Adrenal gland (tissue), 12 donors: ENCODE results near the gene TUBB4B. TPM values are rescaled to one million over a fixed set of nuclear protein-coding genes. Genes with fewer than 3 reads are reported as not detected.

ENCODE experiments used
- DNase-seq, 7 donors: peaks; one replicate each; pipeline ENCODE4 v3.0.0-alpha.2; 2019 to 2020
- H3K27ac ChIP-seq, 5 donors: fragments of 200-600 bp; sonication (generic) in 4 of 5; 1 replicate in 3 of 5; 2 replicates in 2 of 5; pipeline versions ENCODE4 v1.5.1 to v1.8.0; 2016 to 2020; ENCODE audit warnings: mild to moderate bottlenecking in 1 of 5
- H3K27me3 ChIP-seq: fragments of 200-600 bp; 2 replicates; pipeline ENCODE4 v1.8.0; 2021
- H3K36me3 ChIP-seq, 2 donors: fragments of 200-600 bp; replicated peaks in 1 of 2; 1 replicate in 1 of 2; 2 replicates in 1 of 2; pipeline versions ENCODE4 v1.5.1 to v1.8.0; 2018 to 2022
- H3K4me1 ChIP-seq, 2 donors: fragments of 200-600 bp; replicated peaks in 1 of 2; 1 replicate in 1 of 2; 2 replicates in 1 of 2; pipeline versions ENCODE4 v1.5.1 to v1.8.0; 2018 to 2021
- H3K4me3 ChIP-seq, 4 donors: fragments of 200-600 bp; sonication (generic) in 3 of 4; one replicate each; pipeline ENCODE4 v1.5.1; 2016 to 2018
- H3K9me3 ChIP-seq, 3 donors: fragments of 200-600 bp; sonication (generic) in 1 of 3; replicated peaks in 1 of 3; 1 replicate in 2 of 3; 2 replicates in 1 of 3; pipeline versions ENCODE4 v1.5.1 to v1.8.0; 2016 to 2021
- CTCF ChIP-seq, 6 experiments: fragments of 450-650 bp in 4 of 6; fragments of 200-600 bp in 2 of 6; sonication (generic) in 1 of 6; IDR thresholded peaks; 1 replicate in 5 of 6; 2 replicates in 1 of 6; pipeline versions ENCODE4 v1.5.1 to v1.8.0; 2016 to 2021; ENCODE audit warnings: antibody characterized with exemption in 6 of 6, mild to moderate bottlenecking in 2 of 6, moderate library complexity in 1 of 6
- POLR2A ChIP-seq, 2 donors: fragments of 450-650 bp; IDR thresholded peaks; one replicate each; pipeline ENCODE4 v1.6.1; 2017; ENCODE audit warnings: antibody characterized with exemption in 2 of 2, mild to moderate bottlenecking in 2 of 2, moderate library complexity in 1 of 2
- WGBS, 4 donors: extraction: QIAGEN DNeasy Blood & Tissue Kit in 2 of 4; methylation state at CpG; one replicate each; pipeline versions ENCODE4 v1.1.5 to v1.1.7; 2013 to 2017; 5-methylcytosine and 5-hydroxymethylcytosine counted together
- intact Hi-C, 2 donors: fragments of 100-400 bp; cut with DNase I; formaldehyde crosslinking; loops; one replicate each; pipeline versions ENCODE4 v1.14.1 to v1.15.0; 2022 to 2023
- polyA plus RNA-seq, 3 donors: library from polyadenylated mRNA; stranded (reverse); fragments of 200-250 nt in 2 of 3; fragments of 350-450 nt in 1 of 3; fragmentation: Illumina TruSeq in 1 of 3; extraction: RNeasy Lipid Tissue Mini Kit (QIAGEN cat#74804) in 1 of 3; gene quantifications; one replicate each; pipeline ENCODE4 v1.2.3, GENCODE V29; 2013 to 2014
- total RNA-seq, 9 donors: library from RNA; depleted of rRNA in 4 of 9; stranded (reverse); fragments of >200 nt in 4 of 9; fragments of 120-200 nt in 1 of 9; fragmentation: NEBNext Ultra II Directional in 1 of 9; extraction: Animal tissue kit (Norgen Biotek cat#: 25700) in 1 of 9; gene quantifications; one replicate each; pipeline versions ENCODE4 v1.1.0 to v1.2.4, GENCODE V29; 2013 to 2023
- donor health status: healthy with polysubstance abuse.
- donor health status: Bipolar disorder and iron deficiency.
- donor health status: DM: yes; HTN: yes; CAD: no.
- donor health status: DM: no; HTN: no; CAD: no.
- donor health status: DM: no; HTN: no; CAD: no.
- donor health status: DM: yes; HTN: yes; CAD: no.

Gene TUBB4B
- total and polyA plus RNA-seq, 12 donors = 69.9 to 362 (median 151) TPM

DNA sequence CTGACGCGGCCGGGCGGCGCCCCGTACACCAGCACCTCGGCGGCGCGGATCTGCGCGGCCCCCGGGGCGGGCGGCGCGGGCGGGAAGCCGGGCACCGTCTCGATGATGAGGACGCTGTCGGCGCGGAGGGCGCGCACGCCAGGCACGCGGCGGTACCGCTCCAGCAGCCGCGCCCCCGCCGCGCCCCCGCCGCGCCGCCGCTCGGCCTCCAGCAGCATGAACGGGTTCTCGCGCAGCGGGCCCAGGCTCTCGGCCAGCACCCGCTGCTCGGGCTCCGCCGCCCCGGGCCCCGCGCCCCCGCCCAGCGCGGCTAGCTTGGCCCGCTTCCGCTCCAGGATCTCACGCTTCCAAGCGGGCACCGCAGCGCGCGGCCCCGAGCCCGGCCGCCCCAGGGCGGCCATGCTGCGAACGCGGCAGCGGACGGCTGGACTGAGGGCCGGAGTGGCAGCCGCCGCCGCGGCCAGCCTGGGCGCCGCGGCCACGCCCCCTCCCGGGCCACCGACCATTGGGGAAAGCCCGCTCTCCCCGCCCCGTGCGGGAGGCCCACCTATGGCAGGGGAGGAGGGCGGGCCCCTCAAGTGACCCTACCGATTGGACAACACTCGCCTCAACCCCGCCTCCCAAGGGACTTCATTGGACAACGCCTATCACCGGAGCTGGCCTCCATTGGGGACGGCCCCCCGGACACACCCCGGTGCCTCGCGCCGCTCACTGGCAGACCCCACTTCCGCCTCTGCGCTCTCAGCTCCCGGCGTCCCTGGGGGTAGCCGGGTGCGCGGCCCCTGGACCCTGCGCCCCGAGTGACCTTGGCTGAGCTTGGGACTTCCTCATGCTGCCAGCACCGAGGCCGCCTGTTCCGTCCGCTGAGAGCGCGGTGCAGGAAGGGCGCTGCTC, 40.5 kb upstream of the TUBB4B start, which contains the start of gene TPRN:
TPRN (minus strand) TSS at position 431 of the 894 bp plus-strand sequence; CDS start at position 401, 30 bp downstream.
- intact Hi-C loops = no loop called here
- Histone ChIP-seq H3K4me1 (peaks cover 15 to 59% of the 10 kb centered on the region in 2 donors), H3K27ac (peak within 1 kb of the TSS in 4 of 5 donors; percentile 52 to 90 (median 70)), H3K4me3 (peak within 1 kb of the TSS in 3 of 4 donors; percentile 27 to 91 (median 59)), H3K27me3 (no peaks in the 10 kb centered on the region), H3K9me3 (no peaks in the 10 kb centered on the region), H3K36me3 (no peaks in the 10 kb centered on the region)
- TF ChIP-seq CTCF (IDR thresholded peaks at IDR 0.05) (peak in 1 of 6 experiments; percentile 14), POLR2A (IDR thresholded peaks at IDR 0.05) (peak; percentile 92 to 93)
- DNase-seq = peak; percentile 99 to 100 (median 100)
- WGBS, 4 donors = 0 to 13% (median 1%) methylated on average over 3 to 118 of the region's 118 CpGs

DNA sequence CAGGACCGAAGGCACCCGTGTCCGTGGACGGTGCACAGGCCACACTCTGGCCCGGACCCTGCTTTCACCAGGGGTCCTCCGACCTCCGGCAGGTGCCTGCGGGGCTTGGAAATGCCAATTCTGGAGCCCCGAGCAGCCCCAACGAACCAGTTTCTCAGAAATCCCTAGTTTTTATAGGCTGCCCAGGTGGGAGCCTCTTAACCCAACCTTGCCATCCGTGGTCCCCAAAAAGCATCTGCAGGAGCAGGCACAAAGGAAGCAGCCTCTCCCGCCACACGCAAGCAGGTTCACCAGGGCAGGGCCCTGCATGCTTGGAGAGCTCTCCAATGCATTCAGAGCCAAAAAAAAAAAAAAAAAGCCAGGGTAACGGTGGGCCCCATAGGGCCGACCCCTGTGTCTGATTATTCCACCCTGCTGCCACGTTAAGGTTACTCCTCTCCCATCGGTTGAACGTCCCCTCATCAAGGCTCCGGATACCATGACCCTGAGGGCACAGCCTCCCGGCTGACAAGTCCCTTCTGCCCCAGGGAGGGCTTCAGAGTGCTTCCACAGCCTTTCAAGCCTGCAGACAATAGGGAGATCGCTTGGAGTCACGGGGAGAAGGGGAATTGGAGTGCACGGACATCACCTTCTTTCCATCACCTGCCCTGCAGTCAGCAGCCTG, 39.8 kb upstream of the TUBB4B start:
- peak overlapping the region in 3 of 4 donors; percentile 14 to 61 (median 59) for H3K4me3 ChIP-seq
- H3K27ac ChIP-seq = peak overlapping the region in 4 of 5 donors; percentile 52 to 86 (median 70)
- no peaks in the 10 kb centered on the region for H3K9me3 ChIP-seq
- no peak for DNase-seq
- WGBS, 4 donors = 15 to 18% (median 17%) methylated on average over 13 to 23 of the region's 23 CpGs
- TF ChIP-seq POLR2A (IDR thresholded peaks at IDR 0.05) (peak in 1 of 2 donors; percentile 30), CTCF (IDR thresholded peaks at IDR 0.05) (no peak)
- no peaks in the 10 kb centered on the region for H3K27me3 ChIP-seq
- H3K36me3 ChIP-seq = no peaks in the 10 kb centered on the region
- intact Hi-C loops = no loop called here
- H3K4me1 ChIP-seq = peaks cover 15 to 64% of the 10 kb centered on the region in 2 donors

DNA sequence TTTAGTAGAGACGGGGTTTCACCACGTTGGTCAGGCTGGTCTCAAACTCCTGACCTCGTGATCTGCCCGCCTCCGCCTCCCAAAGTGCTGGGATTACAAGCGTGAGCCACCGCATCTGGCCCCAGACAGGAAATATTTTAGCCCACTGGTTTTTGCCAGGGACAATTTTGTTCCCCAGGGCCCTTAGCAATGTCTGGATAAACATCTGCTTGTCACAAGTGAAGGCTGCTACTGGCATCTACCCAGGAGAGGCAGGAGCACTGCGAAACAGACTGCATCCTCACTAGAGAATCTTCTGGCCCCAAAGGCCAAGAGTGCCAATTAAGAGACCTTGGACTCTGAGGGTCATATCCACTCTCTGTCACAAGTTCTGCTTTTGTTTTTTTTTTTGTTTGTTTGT, 38.1 kb upstream of the TUBB4B start:
- H3K4me3 ChIP-seq = no peak overlapping the region
- no peak for TF ChIP-seq CTCF (IDR thresholded peaks at IDR 0.05)
- TF ChIP-seq POLR2A (IDR thresholded peaks at IDR 0.05) = no peak
- no peak overlapping the region for H3K27ac ChIP-seq
- no peaks in the 10 kb centered on the region for H3K36me3 ChIP-seq
- H3K27me3 ChIP-seq = no peaks in the 10 kb centered on the region
- H3K9me3 ChIP-seq = no peaks in the 10 kb centered on the region
- intact Hi-C loops = no loop called here
- DNase-seq = no peak
- H3K4me1 ChIP-seq = peaks cover 15 to 64% of the 10 kb centered on the region in 2 donors
- 69 to 82% (median 78%) methylated on average over 8 of the region's 8 CpGs for WGBS, 4 donors

- no peak for DNase-seq
- H3K27ac ChIP-seq = peak overlapping the region in 4 of 5 donors; percentile 70 to 97 (median 78)
- no peaks in the 10 kb centered on the region for H3K27me3 ChIP-seq
- 10 to 28% (median 15%) methylated on average over 11 to 21 of the region's 21 CpGs for WGBS, 4 donors
- H3K4me1 ChIP-seq = peaks cover 15 to 47% of the 10 kb centered on the region in 2 donors
- no peak for TF ChIP-seq POLR2A (IDR thresholded peaks at IDR 0.05)
- TF ChIP-seq CTCF (IDR thresholded peaks at IDR 0.05) = no peak
- H3K36me3 ChIP-seq = no peaks in the 10 kb centered on the region
- intact Hi-C loops = no loop called here
- peak overlapping the region; percentile 44 to 98 (median 76) for H3K4me3 ChIP-seq
- H3K9me3 ChIP-seq = no peaks in the 10 kb centered on the region
Measured at GRCh38 chr9:137204731-137205125, 36.4 kb upstream of the TUBB4B start.
